PC-3 (cell line): ENCODE results near the gene MTHFR.

Experiments
- CTCF ChIP-seq: fragments of 300-600 bp; sonication (generic); conservative IDR thresholded peaks from 2 replicates; pipeline ENCODE4 v1.5.1; 2017; ENCODE audit warnings: antibody characterized with exemption, low read depth, mild to moderate bottlenecking, low read length
- EZH2 ChIP-seq: fragments of 300-600 bp; sonication (generic); IDR thresholded peaks from one replicate; pipeline ENCODE4 v1.6.1; 2017; ENCODE audit warnings: antibody characterized with exemption, mild to moderate bottlenecking, low read length; ENCODE audit not compliant: unreplicated experiment
- EZH2phosphoT487 ChIP-seq: fragments of 300-600 bp; sonication (generic); IDR thresholded peaks from 2 replicates; pipeline ENCODE4 v1.6.1; 2018; ENCODE audit warnings: mild to moderate bottlenecking, antibody characterized with exemption, low read length, borderline replicate concordance

GRCh38 chr1:11740258-11741192, 65.2 kb downstream of the MTHFR start:
- TF ChIP-seq CTCF (no peak), EZH2phosphoT487 (no peak), EZH2 (no peak)
